GM21737 (cell line): ENCODE measurements around the gene FNDC11.
A peak's percentile ranks its signal among the peaks of the same experiment; 100 is the strongest.
"Not testable (repeated sequence)": the region's sequence is repeated elsewhere in the genome, so short reads cannot be mapped to it uniquely, and the experiment has no call there.

Experiments
- ATAC-seq: cut with Tn5 transposase; IDR thresholded peaks from one replicate; pipeline ENCODE4 v1.9.1; 2021; ENCODE audit warnings: mild to moderate bottlenecking, moderate library complexity; ENCODE audit not compliant: unreplicated experiment

The FNDC11 gene

GRCh38 chr20:63553251-63553932 is 567 bp upstream of the FNDC11 start:
- ATAC-seq = peak; percentile 41

- no peak for ATAC-seq
Measured at GRCh38 chr20:63554361-63555278, 661 bp downstream of the FNDC11 start.

- ATAC-seq = no peak
Measured at GRCh38 chr20:63555661-63556381, 1.9 kb downstream of the FNDC11 start.

GRCh38 chr20:63556873-63557478 is 3.0 kb downstream of the FNDC11 start:
- ATAC-seq = no peak

GRCh38 chr20:63557481-63557891 is 3.5 kb downstream of the FNDC11 start:
- ATAC-seq = no peak

GRCh38 chr20:63558804-63559484 is 5.0 kb downstream of the FNDC11 start:
- no peak for ATAC-seq

- ATAC-seq = not testable (repeated sequence)
Measured at GRCh38 chr20:63559485-63560332, 5.8 kb downstream of the FNDC11 start.

- no peak for ATAC-seq
Measured at GRCh38 chr20:63560333-63560805, 6.4 kb downstream of the FNDC11 start.

GRCh38 chr20:63560856-63561609 is 7.1 kb downstream of the FNDC11 start:
- ATAC-seq = no peak

- ATAC-seq = no peak
Measured at GRCh38 chr20:63561624-63562396, 7.9 kb downstream of the FNDC11 start.

GRCh38 chr20:63562461-63563224 is 8.7 kb downstream of the FNDC11 start:
- ATAC-seq = no peak

- no peak for ATAC-seq
Measured at GRCh38 chr20:63563225-63563935, 9.4 kb downstream of the FNDC11 start.

GRCh38 chr20:63564036-63564810 is 10.3 kb downstream of the FNDC11 start:
- ATAC-seq = no peak

GRCh38 chr20:63565021-63565698 is 11.2 kb downstream of the FNDC11 start:
- no peak for ATAC-seq

- ATAC-seq = no peak
Measured at GRCh38 chr20:63565699-63566335, 11.9 kb downstream of the FNDC11 start.
